Peyer's patch (tissue), 4 donors: Measurements from ENCODE around the gene ARHGAP21.
"Not testable (repeated sequence)": the region's sequence is repeated elsewhere in the genome, so short reads cannot be mapped to it uniquely, and the experiment has no call there.

Experiments used
- POLR2A ChIP-seq, 2 donors: fragments of 450-650 bp; IDR thresholded peaks; one replicate each; pipeline ENCODE4 v1.5.1; 2017; ENCODE audit warnings: antibody characterized with exemption in 2 of 2, mild to moderate bottlenecking in 2 of 2, moderate library complexity in 2 of 2
- TF ChIP-seq, protein P1 (sequence below), 6 experiments: fragments of 450-650 bp in 4 of 6; fragments of 200-600 bp in 2 of 6; sonication (generic) in 1 of 6; IDR thresholded peaks; one replicate each; pipeline ENCODE4 v1.5.1; 2017 to 2019; ENCODE audit warnings: antibody characterized with exemption in 6 of 6, mild to moderate bottlenecking in 3 of 6, moderate library complexity in 1 of 6

DNA sequence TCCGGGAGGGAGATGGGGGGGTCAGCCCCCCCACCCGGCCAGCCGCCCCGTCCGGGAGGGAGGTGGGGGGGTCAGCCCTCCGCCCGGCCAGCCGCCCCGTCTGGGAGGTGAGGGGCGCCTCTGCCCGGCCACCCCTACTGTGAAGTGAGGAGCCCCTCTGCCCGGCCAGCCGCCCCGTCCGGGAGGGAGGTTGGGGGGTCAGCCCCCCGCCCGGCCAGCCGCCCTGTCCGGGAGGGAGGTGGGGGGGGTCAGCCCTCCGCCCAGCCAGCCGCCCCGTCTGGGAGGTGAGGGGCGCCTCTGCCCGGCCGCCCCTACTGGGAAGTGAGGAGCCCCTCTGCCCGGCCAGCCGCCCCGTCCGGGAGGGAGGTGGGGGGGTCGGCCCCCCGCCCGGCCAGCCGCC lies 67.4 kb downstream of the ARHGAP21 start:
- TF ChIP-seq, protein P1, sequence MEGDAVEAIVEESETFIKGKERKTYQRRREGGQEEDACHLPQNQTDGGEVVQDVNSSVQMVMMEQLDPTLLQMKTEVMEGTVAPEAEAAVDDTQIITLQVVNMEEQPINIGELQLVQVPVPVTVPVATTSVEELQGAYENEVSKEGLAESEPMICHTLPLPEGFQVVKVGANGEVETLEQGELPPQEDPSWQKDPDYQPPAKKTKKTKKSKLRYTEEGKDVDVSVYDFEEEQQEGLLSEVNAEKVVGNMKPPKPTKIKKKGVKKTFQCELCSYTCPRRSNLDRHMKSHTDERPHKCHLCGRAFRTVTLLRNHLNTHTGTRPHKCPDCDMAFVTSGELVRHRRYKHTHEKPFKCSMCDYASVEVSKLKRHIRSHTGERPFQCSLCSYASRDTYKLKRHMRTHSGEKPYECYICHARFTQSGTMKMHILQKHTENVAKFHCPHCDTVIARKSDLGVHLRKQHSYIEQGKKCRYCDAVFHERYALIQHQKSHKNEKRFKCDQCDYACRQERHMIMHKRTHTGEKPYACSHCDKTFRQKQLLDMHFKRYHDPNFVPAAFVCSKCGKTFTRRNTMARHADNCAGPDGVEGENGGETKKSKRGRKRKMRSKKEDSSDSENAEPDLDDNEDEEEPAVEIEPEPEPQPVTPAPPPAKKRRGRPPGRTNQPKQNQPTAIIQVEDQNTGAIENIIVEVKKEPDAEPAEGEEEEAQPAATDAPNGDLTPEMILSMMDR (IDR thresholded peaks at IDR 0.05): not testable (repeated sequence)
- TF ChIP-seq POLR2A (IDR thresholded peaks at IDR 0.05): not testable (repeated sequence)
